ENCODE results near the gene NDST3.

DNA sequence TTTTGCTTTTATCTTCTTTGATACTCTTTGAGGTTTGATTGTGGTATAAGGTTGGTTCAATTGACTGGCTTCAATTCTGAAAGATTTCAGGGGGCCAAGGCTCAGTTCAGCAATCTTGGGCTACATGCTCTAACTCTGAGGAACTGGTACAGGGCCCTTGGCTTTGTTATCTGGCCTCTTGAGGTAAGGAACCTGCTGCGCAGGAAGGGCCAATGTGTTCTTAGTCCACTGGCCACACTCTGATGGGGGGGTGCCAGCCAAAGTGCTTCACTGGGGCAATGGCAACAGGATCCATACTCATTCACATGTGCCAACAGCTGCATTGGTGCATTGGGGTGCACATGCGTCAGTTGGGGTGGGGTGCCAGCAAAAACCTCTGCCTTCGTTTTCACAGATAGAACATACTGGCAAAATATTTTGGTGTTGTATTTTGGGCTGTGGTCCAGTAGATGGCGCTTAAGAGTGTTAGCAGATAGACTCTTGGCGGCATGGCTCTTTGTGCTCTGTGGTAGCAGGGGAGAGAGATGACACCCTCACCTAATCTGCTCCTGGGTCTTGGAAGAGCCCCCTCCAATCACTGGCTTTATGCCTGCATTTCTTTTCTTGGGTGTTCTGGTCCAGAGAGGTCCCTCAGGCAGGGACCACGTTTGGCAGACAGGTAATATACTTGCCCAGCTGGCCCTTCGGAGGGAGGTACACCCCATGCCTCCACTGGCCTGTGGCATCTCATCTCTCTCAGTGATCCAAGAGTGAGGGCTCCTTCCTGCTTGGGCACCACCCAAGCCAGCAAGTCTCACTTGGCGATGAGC lies 42.9 kb downstream of the NDST3 start:
- TF ChIP-seq, protein P1, sequence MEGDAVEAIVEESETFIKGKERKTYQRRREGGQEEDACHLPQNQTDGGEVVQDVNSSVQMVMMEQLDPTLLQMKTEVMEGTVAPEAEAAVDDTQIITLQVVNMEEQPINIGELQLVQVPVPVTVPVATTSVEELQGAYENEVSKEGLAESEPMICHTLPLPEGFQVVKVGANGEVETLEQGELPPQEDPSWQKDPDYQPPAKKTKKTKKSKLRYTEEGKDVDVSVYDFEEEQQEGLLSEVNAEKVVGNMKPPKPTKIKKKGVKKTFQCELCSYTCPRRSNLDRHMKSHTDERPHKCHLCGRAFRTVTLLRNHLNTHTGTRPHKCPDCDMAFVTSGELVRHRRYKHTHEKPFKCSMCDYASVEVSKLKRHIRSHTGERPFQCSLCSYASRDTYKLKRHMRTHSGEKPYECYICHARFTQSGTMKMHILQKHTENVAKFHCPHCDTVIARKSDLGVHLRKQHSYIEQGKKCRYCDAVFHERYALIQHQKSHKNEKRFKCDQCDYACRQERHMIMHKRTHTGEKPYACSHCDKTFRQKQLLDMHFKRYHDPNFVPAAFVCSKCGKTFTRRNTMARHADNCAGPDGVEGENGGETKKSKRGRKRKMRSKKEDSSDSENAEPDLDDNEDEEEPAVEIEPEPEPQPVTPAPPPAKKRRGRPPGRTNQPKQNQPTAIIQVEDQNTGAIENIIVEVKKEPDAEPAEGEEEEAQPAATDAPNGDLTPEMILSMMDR (IDR thresholded peaks at IDR 0.05): no peak
- no peak for TF ChIP-seq POLR2A (IDR thresholded peaks at IDR 0.05)
